GM13977 (cell line): ENCODE data around the gene WIPI1.

Experiments
- DNase-seq: peaks from one replicate; pipeline ENCODE4 v3.0.0; 2012; ENCODE audit warnings: low spot score
- in situ Hi-C: fragments of 300-500 bp; cut with MboI; formaldehyde crosslinking; loops from one replicate; pipeline ENCODE4 v1.12.0; 2022; ENCODE audit warnings: low sequenced_read_pairs, low pct_unique_long_range_greater_than_20kb, mixed read lengths, inconsistent platforms; ENCODE audit not compliant: unreplicated experiment
- TF ChIP-seq, protein P1 (sequence below): IDR thresholded peaks from 2 replicates; pipeline ENCODE4 v1.5.1; 2012; ENCODE audit warnings: mild to moderate bottlenecking, control low read depth; ENCODE audit not compliant: insufficient read depth; ENCODE audit errors: extremely low read depth, missing control alignments

WIPI1 gene

GRCh38 chr17:68461589-68461988, 4.3 kb upstream of the WIPI1 start:
- TF ChIP-seq, protein P1, sequence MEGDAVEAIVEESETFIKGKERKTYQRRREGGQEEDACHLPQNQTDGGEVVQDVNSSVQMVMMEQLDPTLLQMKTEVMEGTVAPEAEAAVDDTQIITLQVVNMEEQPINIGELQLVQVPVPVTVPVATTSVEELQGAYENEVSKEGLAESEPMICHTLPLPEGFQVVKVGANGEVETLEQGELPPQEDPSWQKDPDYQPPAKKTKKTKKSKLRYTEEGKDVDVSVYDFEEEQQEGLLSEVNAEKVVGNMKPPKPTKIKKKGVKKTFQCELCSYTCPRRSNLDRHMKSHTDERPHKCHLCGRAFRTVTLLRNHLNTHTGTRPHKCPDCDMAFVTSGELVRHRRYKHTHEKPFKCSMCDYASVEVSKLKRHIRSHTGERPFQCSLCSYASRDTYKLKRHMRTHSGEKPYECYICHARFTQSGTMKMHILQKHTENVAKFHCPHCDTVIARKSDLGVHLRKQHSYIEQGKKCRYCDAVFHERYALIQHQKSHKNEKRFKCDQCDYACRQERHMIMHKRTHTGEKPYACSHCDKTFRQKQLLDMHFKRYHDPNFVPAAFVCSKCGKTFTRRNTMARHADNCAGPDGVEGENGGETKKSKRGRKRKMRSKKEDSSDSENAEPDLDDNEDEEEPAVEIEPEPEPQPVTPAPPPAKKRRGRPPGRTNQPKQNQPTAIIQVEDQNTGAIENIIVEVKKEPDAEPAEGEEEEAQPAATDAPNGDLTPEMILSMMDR: no peak
- no peak for DNase-seq
- in situ Hi-C loops: loop anchor here (25.0 kb wide), 1 partner anchor 299 kb away; no protein-coding TSS in a partner anchor

DNA sequence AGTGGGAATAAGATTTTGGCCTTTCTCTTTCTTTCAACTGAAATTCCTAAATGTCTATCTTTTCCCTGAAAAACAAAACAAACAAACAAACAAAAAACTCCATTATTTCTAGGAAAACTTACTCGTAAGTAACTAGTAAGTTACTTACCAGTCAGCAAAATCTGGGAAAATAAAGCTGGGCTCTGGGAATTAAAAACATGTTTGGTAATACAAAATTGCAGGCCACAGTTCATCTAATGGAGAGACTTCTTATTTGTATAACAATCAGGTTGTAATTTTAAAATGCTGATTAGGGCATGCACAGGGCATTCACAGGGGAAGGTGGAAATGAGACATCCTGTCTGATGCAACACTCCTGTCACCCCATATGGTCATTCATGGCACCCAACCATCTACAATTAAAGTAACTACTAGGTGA, 3.8 kb upstream of the WIPI1 start:
- in situ Hi-C loops: loop anchor here (25.0 kb wide), 1 partner anchor 299 kb away; no protein-coding TSS in a partner anchor
- no peak for DNase-seq
- TF ChIP-seq, protein P1: no peak

GRCh38 chr17:68460715-68461114, 3.4 kb upstream of the WIPI1 start:
- TF ChIP-seq, protein P1: no peak
- no peak for DNase-seq
- in situ Hi-C loops: loop anchor here (25.0 kb wide), 1 partner anchor 298 kb away; no protein-coding TSS in a partner anchor

GRCh38 chr17:68460146-68460545, 2.9 kb upstream of the WIPI1 start:
- in situ Hi-C loops: loop anchor here (25.0 kb wide), 1 partner anchor 298 kb away; no protein-coding TSS in a partner anchor
- no peak for DNase-seq
- TF ChIP-seq, protein P1: no peak

- TF ChIP-seq, protein P1: no peak
- in situ Hi-C loops: loop anchor here (10.0 to 25.0 kb wide), 2 partner anchors 194 to 297 kb away; no protein-coding TSS in a partner anchor
- DNase-seq: no peak
Measured at GRCh38 chr17:68459037-68459639, 1.8 kb upstream of the WIPI1 start.

DNA sequence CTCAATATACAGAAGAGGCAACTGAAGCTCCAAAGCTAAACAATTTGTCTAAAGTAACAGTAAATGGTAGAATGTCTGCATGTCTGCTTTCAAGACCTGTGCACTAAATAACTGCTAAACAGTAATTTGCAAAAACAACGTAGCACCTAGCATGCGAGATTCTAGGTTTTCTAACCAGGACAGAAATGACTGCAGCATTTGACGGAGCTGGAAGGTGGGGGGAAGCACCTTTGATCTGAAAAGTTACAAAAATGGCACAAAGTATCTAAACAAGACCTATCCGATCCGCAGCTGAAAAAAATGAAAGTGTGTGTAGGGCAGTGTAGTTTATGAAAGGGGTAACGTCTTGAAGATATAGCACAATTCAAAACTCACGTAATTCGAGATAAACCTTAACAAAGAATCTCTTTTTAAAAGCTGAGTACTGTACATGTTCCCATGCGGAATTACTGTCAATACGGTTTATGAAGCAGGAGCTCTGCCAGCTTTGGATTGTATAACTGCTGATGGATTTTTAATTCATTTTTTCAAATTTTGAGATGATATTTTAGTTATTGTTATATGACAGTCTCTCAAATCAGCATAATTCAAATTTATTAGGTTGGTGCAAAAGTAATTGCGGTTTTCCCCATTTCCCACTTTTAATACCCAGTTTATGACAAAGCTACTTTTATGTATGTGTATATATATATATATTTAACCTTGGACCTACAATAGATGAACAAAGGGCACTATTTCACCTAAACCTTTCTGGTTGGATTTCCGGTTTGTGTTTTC, 1.2 kb upstream of the WIPI1 start:
- TF ChIP-seq, protein P1: no peak
- in situ Hi-C loops: loop anchor here (10.0 to 25.0 kb wide), 2 partner anchors 194 to 296 kb away; no protein-coding TSS in a partner anchor
- DNase-seq: no peak
